Heart right ventricle (tissue), 16 donors: ENCODE results near the gene ZNF185. TPM values are rescaled to one million over a fixed set of nuclear protein-coding genes. Genes with fewer than 3 reads are reported as not detected.

Source experiments
- ATAC-seq, 8 donors: fragments of 200-7000 bp; cut with Tn5 transposase; one replicate each; pipeline ENCODE4 v1.9.1; 2020; ENCODE audit warnings: mild to moderate bottlenecking in 8 of 8, moderate library complexity in 8 of 8, moderate number of reproducible peaks in 1 of 8
- DNase-seq, 2 donors: peaks; one replicate each; pipeline ENCODE4 v3.0.0-alpha.2; 2020
- H3K27ac ChIP-seq, 10 donors: fragments of 200-600 bp; sonication (generic) in 2 of 10; one replicate each; pipeline versions ENCODE4 v1.5.0 to v1.8.0; 2020 to 2022; ENCODE audit warnings: mild to moderate bottlenecking in 3 of 10
- H3K27me3 ChIP-seq, 7 donors: fragments of 200-600 bp; one replicate each; pipeline ENCODE4 v1.8.0; 2021 to 2022; ENCODE audit warnings: mild to moderate bottlenecking in 2 of 7
- H3K36me3 ChIP-seq, 9 donors: fragments of 200-600 bp; sonication (generic) in 1 of 9; one replicate each; pipeline versions ENCODE4 v1.5.0 to v1.8.0; 2020 to 2022; ENCODE audit warnings: mild to moderate bottlenecking in 2 of 9
- H3K4me1 ChIP-seq, 9 donors: fragments of 200-600 bp; sonication (generic) in 1 of 9; one replicate each; pipeline versions ENCODE4 v1.5.0 to v1.8.0; 2020 to 2022; ENCODE audit warnings: mild to moderate bottlenecking in 4 of 9
- H3K4me3 ChIP-seq, 10 donors: fragments of 200-600 bp; sonication (generic) in 2 of 10; one replicate each; pipeline versions ENCODE4 v1.5.0 to v1.8.0; 2020 to 2022; ENCODE audit warnings: mild to moderate bottlenecking in 7 of 10, moderate library complexity in 2 of 10
- H3K9me3 ChIP-seq, 11 donors: fragments of 200-600 bp in 10 of 11; sonication (generic) in 2 of 11; one replicate each; pipeline versions ENCODE4 v1.5.0 to v1.8.0; 2013 to 2022; ENCODE audit warnings: mild to moderate bottlenecking in 2 of 11, control low read depth in 1 of 11, moderate library complexity in 1 of 11
- CTCF ChIP-seq, 9 donors: fragments of 200-600 bp; sonication (generic) in 2 of 9; IDR thresholded peaks; one replicate each; pipeline versions ENCODE4 v1.5.0 to v1.8.0; 2021 to 2022; ENCODE audit warnings: antibody characterized with exemption in 9 of 9, mild to moderate bottlenecking in 5 of 9, moderate library complexity in 1 of 9
- WGBS, 2 donors: extraction: QIAGEN DNeasy Blood & Tissue Kit; methylation state at CpG; one replicate each; pipeline ENCODE4 v1.1.7; 2013; ENCODE audit warnings: inconsistent platforms in 1 of 2; 5-methylcytosine and 5-hydroxymethylcytosine counted together
- intact Hi-C, 10 donors: fragments of 100-400 bp; cut with DNase I; formaldehyde crosslinking; loops; one replicate each; pipeline versions ENCODE4 v1.11.1 to v1.14.2; 2022
- polyA plus RNA-seq, 2 donors: library from polyadenylated mRNA; stranded (reverse); fragments of 200-250 nt; gene quantifications; one replicate each; pipeline ENCODE4 v1.2.3, GENCODE V29; 2013
- total RNA-seq, 10 donors: library from RNA; stranded (reverse); fragmentation: NEBNext Ultra II Directional in 3 of 10; extraction: Animal tissue kit (Norgen Biotek cat#: 25700) in 3 of 10; gene quantifications; one replicate each; pipeline versions ENCODE4 v1.2.1 to v1.2.4, GENCODE V29; 2021 to 2023
- donor health status: Arrhythmogenic right ventricular cardiomyopathy.
- donor health status: ischemic (EF 13 %, LVEDD 7.1; RV severe dilation, severe dysfunction).
- donor health status: healthy with polysubstance abuse.
- donor health status: DM: no; HTN: yes; CAD: no.
- donor health status: DM: no; HTN: no; CAD: no.
- donor health status: ischemic (EF 25% LVEDD 6.9; RV normal size, moderate dysfunction).
- donor health status: ischemic (EF 25% LVEDD 5.7; RV mildly dilated, moderate dysfunction).
- donor health status: healthy.
- donor health status: DM: yes; HTN: yes; CAD: no.
- donor health status: Ischemic cardiomyopathy.
- donor health status: ischemic (EF 35%, LVEDD 5.7; RV mildly dilated, moderate dysfunction).
- donor health status: nonischemic (EF 11% LVEDD 7.7; RV severe dilation, severe dysfunction).
- donor health status: DM: yes; HTN: yes; CAD: no.
- donor health status: PGD.
- donor health status: ischemic (EF 29% LVEDD 5.4; RV normal size, mild dysfunction).
- donor health status: nonischemic (EF 23%, LVEDD 6.1; RV moderate dilation, normal function).

The ZNF185 gene
- total and polyA plus RNA-seq, 12 donors: 0.51 to 4.5 (median 1.4) TPM

DNA sequence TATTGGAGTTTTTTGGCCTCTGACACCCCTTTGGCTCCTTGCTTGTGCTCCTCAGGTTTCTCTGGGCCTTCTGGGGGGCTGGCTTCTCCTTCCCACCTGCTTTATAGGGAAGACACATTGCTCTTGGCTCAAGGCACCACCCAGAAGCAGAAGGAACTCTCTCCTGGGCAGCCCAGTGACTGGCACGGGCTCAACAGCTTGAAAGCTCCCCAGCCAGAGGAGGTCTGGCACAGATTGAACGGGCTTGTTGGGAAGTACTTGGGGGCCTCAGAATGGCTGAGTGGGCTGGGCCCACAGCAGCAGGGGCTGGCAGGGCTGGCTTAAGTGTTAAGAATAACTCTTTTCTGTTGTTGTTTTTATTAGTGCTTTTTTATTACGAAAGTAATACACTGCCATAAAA lies 11.2 kb upstream of the ZNF185 start:
- Histone ChIP-seq H3K36me3 (no peaks in the 10 kb centered on the region), H3K9me3 (no peaks in the 10 kb centered on the region), H3K4me1 (no peaks in the 10 kb centered on the region), H3K4me3 (no peak overlapping the region), H3K27me3 (peaks cover 0 to 71% (median 0%) of the 10 kb centered on the region in 7 donors), H3K27ac (no peak overlapping the region)
- no peak for DNase-seq
- intact Hi-C loops: no loop called here
- WGBS, 2 donors: 34 to 40% methylated on average over 3 of the region's 3 CpGs
- no peak for ATAC-seq
- no peak for TF ChIP-seq CTCF (IDR thresholded peaks at IDR 0.05)

GRCh38 chrX:152892499-152892898 lies 5.4 kb upstream of the ZNF185 start:
- Histone ChIP-seq H3K27me3 (peaks cover 0 to 75% (median 0%) of the 10 kb centered on the region in 7 donors), H3K4me1 (no peaks in the 10 kb centered on the region), H3K27ac (no peak overlapping the region), H3K36me3 (no peaks in the 10 kb centered on the region), H3K9me3 (no peaks in the 10 kb centered on the region), H3K4me3 (no peak overlapping the region)
- ATAC-seq (no peak), DNase-seq (no peak)
- no peak for TF ChIP-seq CTCF (IDR thresholded peaks at IDR 0.05)
- WGBS, 2 donors: 84 to 86% methylated on average over 4 of the region's 4 CpGs
- intact Hi-C loops: no loop called here

- Histone ChIP-seq H3K9me3 (no peaks in the 10 kb centered on the region), H3K36me3 (no peaks in the 10 kb centered on the region), H3K4me1 (no peaks in the 10 kb centered on the region), H3K27ac (no peak overlapping the region), H3K27me3 (peaks cover 0 to 76% (median 0%) of the 10 kb centered on the region in 7 donors), H3K4me3 (no peak overlapping the region)
- DNase-seq (no peak), ATAC-seq (no peak)
- no peak for TF ChIP-seq CTCF (IDR thresholded peaks at IDR 0.05)
- intact Hi-C loops: no loop called here
- 51 to 66% methylated on average over 17 to 22 of the region's 22 CpGs for WGBS, 2 donors
These were observed 4.6 kb upstream of the ZNF185 start for GRCh38 chrX:152892999-152893891.

DNA sequence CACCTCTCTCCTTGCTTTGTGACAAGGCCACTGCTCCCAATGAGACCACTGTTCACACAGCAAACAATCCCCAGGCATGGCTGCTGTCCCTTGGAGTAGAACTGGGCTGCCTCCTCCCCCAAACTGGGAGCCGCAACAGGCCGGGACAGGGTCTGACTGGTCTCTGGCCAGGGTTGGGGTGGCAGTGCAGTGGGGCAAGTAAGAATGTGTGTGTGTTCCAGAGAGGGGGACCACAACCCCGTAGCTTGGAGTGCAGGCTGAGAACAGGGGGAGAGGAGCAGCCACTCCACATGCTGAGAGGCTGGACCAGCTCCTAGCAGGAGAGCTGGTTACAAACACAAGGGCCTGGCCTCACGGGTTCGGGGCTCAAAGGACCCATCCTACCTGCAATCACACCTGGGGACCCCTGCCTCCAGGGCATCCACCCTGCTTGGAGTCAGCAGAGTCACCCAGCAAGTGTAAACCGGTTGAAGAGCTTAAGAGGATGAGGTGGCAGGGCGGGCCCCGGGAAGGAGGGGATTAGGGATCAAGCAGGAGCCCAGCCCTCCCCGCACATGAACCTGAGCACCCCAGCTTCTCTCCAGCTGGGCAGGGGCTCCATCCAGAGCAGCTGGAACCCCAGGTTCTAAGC lies 3.8 kb upstream of the ZNF185 start:
- ATAC-seq (no peak), DNase-seq (no peak)
- Histone ChIP-seq H3K27me3 (peaks cover 0 to 78% (median 0%) of the 10 kb centered on the region in 7 donors), H3K27ac (no peak overlapping the region), H3K4me1 (no peaks in the 10 kb centered on the region), H3K4me3 (no peak overlapping the region), H3K36me3 (no peaks in the 10 kb centered on the region), H3K9me3 (no peaks in the 10 kb centered on the region)
- TF ChIP-seq CTCF (IDR thresholded peaks at IDR 0.05): no peak
- intact Hi-C loops: no loop called here
- WGBS, 2 donors: 87 to 92% methylated on average over 5 to 9 of the region's 9 CpGs
